ENCODE data around the gene MAP2K4. TPM values are rescaled to one million over a fixed set of nuclear protein-coding genes. Genes with fewer than 3 reads are reported as not detected.

The MAP2K4 gene
- total RNA-seq, 1 experiment from 2014 or later = 46.1 TPM

- Histone ChIP-seq H3K4me2 (ENCODE audit: insufficient read depth, insufficient read length, low read length) (no peak overlapping the region), H3K4ac (ENCODE audit: low read depth, low read length) (no peak overlapping the region), H3K23me2 (ENCODE audit: insufficient read length, low read depth, low read length, poor library complexity, severe bottlenecking) (no peaks in the 10 kb centered on the region), H3K9ac (ENCODE audit: extremely low read depth, insufficient read length, low read length) (no peak overlapping the region), H2BK120ac (ENCODE audit: low read depth, low read length, poor library complexity, severe bottlenecking) (no peak overlapping the region), H2BK12ac (ENCODE audit: insufficient read length, low read depth, low read length) (no peak overlapping the region), H2BK15ac (ENCODE audit: low read depth, low read length) (no peak overlapping the region), H2AK5ac (ENCODE audit: insufficient read length, low read length) (no peak overlapping the region), H3K56ac (ENCODE audit: insufficient read length, low read depth, low read length) (no peak overlapping the region), H2AFZ (ENCODE audit: low read length) (no peak overlapping the region), H3K27ac (ENCODE audit: insufficient read length, low read depth, low read length) (no peak overlapping the region), H2BK5ac (ENCODE audit: insufficient read length, low read length) (no peak overlapping the region), H3K9me3 (ENCODE audit: control insufficient read depth, low read depth, low read length) (no peaks in the 10 kb centered on the region), H3K14ac (ENCODE audit: insufficient read depth, low read length) (no peak overlapping the region), H4K8ac (replicated peaks; ENCODE audit: insufficient read length, low read depth, low read length) (no peak overlapping the region), H3K4me1 (ENCODE audit: insufficient read depth, low read length) (no peaks in the 10 kb centered on the region), H4K5ac (ENCODE audit: insufficient read length, low read depth, low read length) (no peak overlapping the region), H3K27me3 (ENCODE audit: insufficient read depth, low read length) (no peaks in the 10 kb centered on the region), H4K91ac (ENCODE audit: insufficient read length, low read depth, low read length) (no peak overlapping the region), H3K23ac (ENCODE audit: insufficient read length, low read depth, low read length) (no peak overlapping the region), H2BK20ac (ENCODE audit: low read depth, low read length, poor library complexity, severe bottlenecking) (no peak overlapping the region), H3T11ph (ENCODE audit: low read length) (no peak overlapping the region), H3K18ac (ENCODE audit: insufficient read length, low read depth, low read length) (no peak overlapping the region), H4K20me1 (ENCODE audit: control insufficient read depth, insufficient read depth, insufficient read length) (no peaks in the 10 kb centered on the region), H3K79me1 (ENCODE audit: insufficient read depth, low read depth, low read length, poor library complexity, severe bottlenecking) (no peaks in the 10 kb centered on the region), H3K79me2 (ENCODE audit: insufficient read depth, low read length) (no peaks in the 10 kb centered on the region)
- Mint-ChIP-seq H3K4me3 (no peak overlapping the region), H3K4me1 (no peaks in the 10 kb centered on the region), H3K36me3 (ENCODE audit: insufficient read depth in 1 of 3, low read depth in 3 of 3) (peaks cover 30 to 61% (median 56%) of the 10 kb centered on the region in 3 experiments), H3K9me3 (peaks cover 4 to 5% of the 10 kb centered on the region in 2 experiments; a peak in 4 of 5 replicates), H3K27me3 (ENCODE audit: low read depth) (no peaks in the 10 kb centered on the region), H3K27ac (no peak overlapping the region)
- WGBS (ENCODE audit: extremely low coverage, insufficient read length, low lambda C conversion rate) = no CpG with 5 or more reads among the region's 1 CpG
- DNase-seq = no peak
- TF ChIP-seq CTCF (conservative IDR thresholded peaks at IDR 0.05) = no peak
Measured at GRCh38 chr17:12136243-12136642, 115.6 kb downstream of the MAP2K4 start.

Data from H9 (cell line).